Heart left ventricle (tissue), 13 donors: Measurements from ENCODE around the gene ANKH.

ENCODE experiments used
- CTCF ChIP-seq, 12 donors: fragments of 200-600 bp; sonication (generic) in 4 of 12; IDR thresholded peaks; one replicate each; pipeline versions ENCODE4 v1.5.0 to v1.8.0; 2018 to 2022; ENCODE audit warnings: antibody characterized with exemption in 12 of 12, mild to moderate bottlenecking in 5 of 12
- POLR2A ChIP-seq, 2 donors: fragments of 450-650 bp; IDR thresholded peaks; one replicate each; pipeline ENCODE4 v1.6.1; 2017; ENCODE audit warnings: antibody characterized with exemption in 2 of 2, mild to moderate bottlenecking in 2 of 2, moderate library complexity in 2 of 2
- donor health status: ischemic (EF 13 %, LVEDD 7.1; RV severe dilation, severe dysfunction).
- donor health status: DM: no; HTN: yes; CAD: no.
- donor health status: DM: no; HTN: no; CAD: no.
- donor health status: ischemic (EF 25% LVEDD 6.9; RV normal size, moderate dysfunction).
- donor health status: ischemic (EF 25% LVEDD 5.7; RV mildly dilated, moderate dysfunction).
- donor health status: ischemic (EF 35%, LVEDD 5.7; RV mildly dilated, moderate dysfunction).
- donor health status: nonischemic (EF 11% LVEDD 7.7; RV severe dilation, severe dysfunction).
- donor health status: DM: yes; HTN: yes; CAD: no.
- donor health status: PGD.
- donor health status: ischemic (EF 29% LVEDD 5.4; RV normal size, mild dysfunction).
- donor health status: nonischemic (EF 23%, LVEDD 6.1; RV moderate dilation, normal function).

- TF ChIP-seq CTCF (IDR thresholded peaks at IDR 0.05) (no peak), POLR2A (IDR thresholded peaks at IDR 0.05) (no peak)
Observed at GRCh38 chr5:14869668-14870164, 1.9 kb downstream of the ANKH start.
